Panc1 (cell line): ENCODE data around the gene TGFBRAP1. TPM values are rescaled to one million over a fixed set of nuclear protein-coding genes. Genes with fewer than 3 reads are reported as not detected.

Experiments
- ATAC-seq: fragments of 200-7000 bp; cut with Tn5 transposase; 2 replicates; pipeline ENCODE4 v1.9.1; 2020; ENCODE audit warnings: mild to moderate bottlenecking, moderate library complexity
- BruUV-seq: library from RNA; stranded (reverse); fragments of 400-500 nt; replicated peaks from 2 replicates; lab custom pipeline; 2021; lab: Mats Ljungman, UMichigan
- CTCF ChIA-PET: fragments of 300-600 bp; sonication (Branson Sonifier 250); formaldehyde crosslinking; loops from one replicate; lab custom pipeline; 2022; ENCODE audit warnings: antibody characterized with exemption; lab: Charles Lee
- POLR2A ChIA-PET: fragments of 300-600 bp; sonication (Branson Sonifier 250); formaldehyde crosslinking; loops from one replicate; lab custom pipeline; 2022; ENCODE audit warnings: antibody characterized with exemption; lab: Charles Lee
- DNase-seq: peaks from one replicate; pipeline ENCODE4 v3.0.0-alpha.2; 2010; ENCODE audit warnings: low read depth, low spot score
- H3K27ac ChIP-seq: 2 replicates; pipeline ENCODE4 v1.5.1; 2011; ENCODE audit warnings: mild to moderate bottlenecking, low read length, inconsistent platforms
- H3K27me3 ChIP-seq: fragments of 200-500 bp; sonication (Bioruptor generic); 2 replicates; pipeline ENCODE4 v1.6.0; 2014; ENCODE audit warnings: low read length, inconsistent platforms; ENCODE audit not compliant: control insufficient read depth, insufficient read depth
- H3K36me3 ChIP-seq: fragments of 200-500 bp; sonication (Bioruptor generic); 2 replicates; pipeline ENCODE4 v1.5.1; 2014; ENCODE audit warnings: inconsistent platforms, mild to moderate bottlenecking, low read length, moderate library complexity; ENCODE audit not compliant: control insufficient read depth, insufficient read depth
- H3K4me1 ChIP-seq: 2 replicates; pipeline ENCODE4 v1.5.1; 2011; ENCODE audit warnings: inconsistent platforms, mild to moderate bottlenecking, low read length, moderate library complexity; ENCODE audit not compliant: control insufficient read depth, insufficient read depth
- H3K4me3 ChIP-seq, 2 experiments: 2 replicates each; pipeline ENCODE4 v1.5.1; 2011 to 2012; ENCODE audit warnings: low read depth in 2 of 2, low read length in 2 of 2, mild to moderate bottlenecking in 2 of 2, inconsistent platforms in 1 of 2, moderate library complexity in 1 of 2
- H3K9me3 ChIP-seq: fragments of 200-500 bp; sonication (Bioruptor generic); 2 replicates; pipeline ENCODE4 v1.5.1; 2014; ENCODE audit warnings: low read depth, mild to moderate bottlenecking, inconsistent platforms, low read length, moderate library complexity; ENCODE audit not compliant: control insufficient read depth, insufficient read depth
- POLR2AphosphoS5 ChIP-seq: IDR thresholded peaks from 2 replicates; pipeline ENCODE4 v1.6.1; 2012; ENCODE audit warnings: mild to moderate bottlenecking, low read depth, low read length, moderate library complexity
- SIN3A ChIP-seq: IDR thresholded peaks from 2 replicates; pipeline ENCODE4 v1.6.1; 2012; ENCODE audit warnings: low read depth, mild to moderate bottlenecking, low read length, moderate library complexity, borderline replicate concordance; ENCODE audit not compliant: insufficient read depth
- TCF7L2 ChIP-seq: IDR thresholded peaks from 2 replicates; pipeline ENCODE4 v1.6.1; 2011; ENCODE audit warnings: mild to moderate bottlenecking, low read depth, low read length, inconsistent platforms
- in situ Hi-C: cut with HindIII; loops from 2 replicates; pipeline ENCODE4 v1.10.0; 2016; ENCODE audit warnings: low sequenced_read_pairs, low pct_unique_long_range_greater_than_20kb
- intact Hi-C: fragments of 100-400 bp; cut with micrococcal nuclease; formaldehyde crosslinking; loops from one replicate; pipeline ENCODE4 v1.10.0; 2022; ENCODE audit not compliant: unreplicated experiment
- total RNA-seq: library from RNA; stranded (reverse); gene quantifications from one replicate; pipeline ENCODE4 v1.2.1, GENCODE V29; 2021; ENCODE audit not compliant: unreplicated experiment
- TF ChIP-seq, protein P1 (sequence below): fragments of 450-650 bp; IDR thresholded peaks from 2 replicates; pipeline ENCODE4 v1.5.1; 2017; ENCODE audit warnings: mild to moderate bottlenecking
- TF ChIP-seq, protein P2 (sequence below), 2 experiments: IDR thresholded peaks; 2 replicates each; pipeline ENCODE4 v1.6.1; 2011 to 2012; ENCODE audit warnings: low read depth in 2 of 2, control low read depth in 1 of 2, low read length in 1 of 2, mild to moderate bottlenecking in 1 of 2, moderate library complexity in 1 of 2; ENCODE audit not compliant: insufficient read depth in 1 of 2

TGFBRAP1 gene
- total RNA-seq, 1 experiment from 2014 or later, result 32.7 TPM

GRCh38 chr2:105307550-105307949, 22.0 kb downstream of the TGFBRAP1 start:
- ATAC-seq (no peak), DNase-seq (no peak)
- intact Hi-C loops, result no loop called here
- no TSS peak for BruUV-seq
- H3K4me3 ChIP-seq, result no peak overlapping the region
- in situ Hi-C loops, result no loop called here
- no peaks in the 10 kb centered on the region for H3K36me3 ChIP-seq
- no peaks in the 10 kb centered on the region for H3K9me3 ChIP-seq
- no peak overlapping the region for H3K27ac ChIP-seq
- POLR2A ChIA-PET, result no interaction called here
- H3K27me3 ChIP-seq, result no peaks in the 10 kb centered on the region
- TF ChIP-seq, protein P1, sequence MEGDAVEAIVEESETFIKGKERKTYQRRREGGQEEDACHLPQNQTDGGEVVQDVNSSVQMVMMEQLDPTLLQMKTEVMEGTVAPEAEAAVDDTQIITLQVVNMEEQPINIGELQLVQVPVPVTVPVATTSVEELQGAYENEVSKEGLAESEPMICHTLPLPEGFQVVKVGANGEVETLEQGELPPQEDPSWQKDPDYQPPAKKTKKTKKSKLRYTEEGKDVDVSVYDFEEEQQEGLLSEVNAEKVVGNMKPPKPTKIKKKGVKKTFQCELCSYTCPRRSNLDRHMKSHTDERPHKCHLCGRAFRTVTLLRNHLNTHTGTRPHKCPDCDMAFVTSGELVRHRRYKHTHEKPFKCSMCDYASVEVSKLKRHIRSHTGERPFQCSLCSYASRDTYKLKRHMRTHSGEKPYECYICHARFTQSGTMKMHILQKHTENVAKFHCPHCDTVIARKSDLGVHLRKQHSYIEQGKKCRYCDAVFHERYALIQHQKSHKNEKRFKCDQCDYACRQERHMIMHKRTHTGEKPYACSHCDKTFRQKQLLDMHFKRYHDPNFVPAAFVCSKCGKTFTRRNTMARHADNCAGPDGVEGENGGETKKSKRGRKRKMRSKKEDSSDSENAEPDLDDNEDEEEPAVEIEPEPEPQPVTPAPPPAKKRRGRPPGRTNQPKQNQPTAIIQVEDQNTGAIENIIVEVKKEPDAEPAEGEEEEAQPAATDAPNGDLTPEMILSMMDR, result no peak
- TF ChIP-seq, protein P2, sequence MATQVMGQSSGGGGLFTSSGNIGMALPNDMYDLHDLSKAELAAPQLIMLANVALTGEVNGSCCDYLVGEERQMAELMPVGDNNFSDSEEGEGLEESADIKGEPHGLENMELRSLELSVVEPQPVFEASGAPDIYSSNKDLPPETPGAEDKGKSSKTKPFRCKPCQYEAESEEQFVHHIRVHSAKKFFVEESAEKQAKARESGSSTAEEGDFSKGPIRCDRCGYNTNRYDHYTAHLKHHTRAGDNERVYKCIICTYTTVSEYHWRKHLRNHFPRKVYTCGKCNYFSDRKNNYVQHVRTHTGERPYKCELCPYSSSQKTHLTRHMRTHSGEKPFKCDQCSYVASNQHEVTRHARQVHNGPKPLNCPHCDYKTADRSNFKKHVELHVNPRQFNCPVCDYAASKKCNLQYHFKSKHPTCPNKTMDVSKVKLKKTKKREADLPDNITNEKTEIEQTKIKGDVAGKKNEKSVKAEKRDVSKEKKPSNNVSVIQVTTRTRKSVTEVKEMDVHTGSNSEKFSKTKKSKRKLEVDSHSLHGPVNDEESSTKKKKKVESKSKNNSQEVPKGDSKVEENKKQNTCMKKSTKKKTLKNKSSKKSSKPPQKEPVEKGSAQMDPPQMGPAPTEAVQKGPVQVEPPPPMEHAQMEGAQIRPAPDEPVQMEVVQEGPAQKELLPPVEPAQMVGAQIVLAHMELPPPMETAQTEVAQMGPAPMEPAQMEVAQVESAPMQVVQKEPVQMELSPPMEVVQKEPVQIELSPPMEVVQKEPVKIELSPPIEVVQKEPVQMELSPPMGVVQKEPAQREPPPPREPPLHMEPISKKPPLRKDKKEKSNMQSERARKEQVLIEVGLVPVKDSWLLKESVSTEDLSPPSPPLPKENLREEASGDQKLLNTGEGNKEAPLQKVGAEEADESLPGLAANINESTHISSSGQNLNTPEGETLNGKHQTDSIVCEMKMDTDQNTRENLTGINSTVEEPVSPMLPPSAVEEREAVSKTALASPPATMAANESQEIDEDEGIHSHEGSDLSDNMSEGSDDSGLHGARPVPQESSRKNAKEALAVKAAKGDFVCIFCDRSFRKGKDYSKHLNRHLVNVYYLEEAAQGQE (IDR thresholded peaks at IDR 0.05; ENCODE audit: insufficient read depth in 1 of 2, low read depth in 2 of 2, low read length in 1 of 2), result no peak
- no peak for TF ChIP-seq TCF7L2
- TF ChIP-seq POLR2AphosphoS5, result no peak
- TF ChIP-seq SIN3A, result no peak
- no peaks in the 10 kb centered on the region for H3K4me1 ChIP-seq
- CTCF ChIA-PET, result no interaction called here

GRCh38 chr2:105307146-105307545, 22.4 kb downstream of the TGFBRAP1 start:
- POLR2A ChIA-PET, result no interaction called here
- intact Hi-C loops, result no loop called here
- Histone ChIP-seq H3K36me3 (no peaks in the 10 kb centered on the region), H3K4me3 (no peak overlapping the region), H3K27me3 (no peaks in the 10 kb centered on the region), H3K27ac (no peak overlapping the region), H3K4me1 (no peaks in the 10 kb centered on the region), H3K9me3 (no peaks in the 10 kb centered on the region)
- CTCF ChIA-PET, result no interaction called here
- TF ChIP-seq SIN3A (no peak), TCF7L2 (no peak), POLR2AphosphoS5 (no peak)
- TF ChIP-seq, protein P2 (IDR thresholded peaks at IDR 0.05; ENCODE audit: insufficient read depth in 1 of 2, low read depth in 2 of 2, low read length in 1 of 2), result no peak
- TF ChIP-seq, protein P1, result no peak
- BruUV-seq, result no TSS peak
- in situ Hi-C loops, result no loop called here
- no peak for ATAC-seq
- no peak for DNase-seq
